Esophagus (tissue), 2 donors: ENCODE data around the gene SUPT20HL1. TPM values are rescaled to one million over a fixed set of nuclear protein-coding genes. Genes with fewer than 3 reads are reported as not detected.

Source experiments
- H3K27ac ChIP-seq, 2 donors: one replicate each; pipeline ENCODE4 v1.5.1; 2013; ENCODE audit warnings: low read depth in 2 of 2, mild to moderate bottlenecking in 2 of 2, inconsistent platforms in 1 of 2, low read length in 1 of 2, moderate library complexity in 1 of 2
- H3K27me3 ChIP-seq, 2 donors: one replicate each; pipeline ENCODE4 v1.6.1; 2013; ENCODE audit warnings: low read length in 2 of 2, control low read depth in 1 of 2, mild to moderate bottlenecking in 1 of 2; ENCODE audit not compliant: insufficient read depth in 2 of 2, control insufficient read depth in 1 of 2
- H3K36me3 ChIP-seq, 2 donors: one replicate each; pipeline ENCODE4 v1.6.1; 2013; ENCODE audit warnings: low read length in 1 of 2; ENCODE audit not compliant: control insufficient read depth in 2 of 2, insufficient read depth in 2 of 2
- H3K4me1 ChIP-seq, 2 donors: one replicate each; pipeline ENCODE4 v1.6.1; 2013; ENCODE audit warnings: low read length in 1 of 2; ENCODE audit not compliant: control insufficient read depth in 2 of 2, insufficient read depth in 2 of 2
- H3K4me3 ChIP-seq, 2 donors: one replicate each; pipeline ENCODE4 v1.5.1; 2013; ENCODE audit warnings: low read length in 2 of 2, mild to moderate bottlenecking in 2 of 2, low read depth in 1 of 2, moderate library complexity in 1 of 2
- H3K9me3 ChIP-seq, 2 donors: one replicate each; pipeline ENCODE4 v1.6.1; 2013; ENCODE audit warnings: mild to moderate bottlenecking in 2 of 2, low read depth in 1 of 2, low read length in 1 of 2, moderate library complexity in 1 of 2; ENCODE audit not compliant: control insufficient read depth in 2 of 2, insufficient read depth in 1 of 2
- WGBS, 2 donors: extraction: QIAGEN DNeasy Blood & Tissue Kit; methylation state at CpG; one replicate each; pipeline ENCODE4 v1.1.7; 2013; 5-methylcytosine and 5-hydroxymethylcytosine counted together
- polyA plus RNA-seq, 2 donors: library from polyadenylated mRNA; stranded (reverse); fragments of 200-250 nt; gene quantifications; one replicate each; pipeline ENCODE4 v1.2.3, GENCODE V29; 2013
- donor health status: healthy with polysubstance abuse.
- donor health status: Bipolar disorder and iron deficiency.

The SUPT20HL1 gene
- polyA plus RNA-seq, 2 donors: not detected

GRCh38 chrX:24332878-24333277 is 27.6 kb upstream of the SUPT20HL1 start:
- no peak overlapping the region for H3K27ac ChIP-seq
- H3K9me3 ChIP-seq: no peaks in the 10 kb centered on the region
- H3K36me3 ChIP-seq: no peaks in the 10 kb centered on the region
- no peaks in the 10 kb centered on the region for H3K4me1 ChIP-seq
- WGBS, 2 donors: 67 to 71% methylated on average over 4 of the region's 4 CpGs
- H3K27me3 ChIP-seq: no peaks in the 10 kb centered on the region
- H3K4me3 ChIP-seq: no peak overlapping the region

GRCh38 chrX:24333371-24333770 is 27.1 kb upstream of the SUPT20HL1 start:
- H3K36me3 ChIP-seq: no peaks in the 10 kb centered on the region
- H3K9me3 ChIP-seq: no peaks in the 10 kb centered on the region
- no peaks in the 10 kb centered on the region for H3K27me3 ChIP-seq
- no peak overlapping the region for H3K27ac ChIP-seq
- WGBS, 2 donors: 73 to 76% methylated on average over 1 of the region's 1 CpG
- no peak overlapping the region for H3K4me3 ChIP-seq
- no peaks in the 10 kb centered on the region for H3K4me1 ChIP-seq

GRCh38 chrX:24334461-24334860 is 26.0 kb upstream of the SUPT20HL1 start:
- no peaks in the 10 kb centered on the region for H3K4me1 ChIP-seq
- H3K36me3 ChIP-seq: no peaks in the 10 kb centered on the region
- H3K9me3 ChIP-seq: no peaks in the 10 kb centered on the region
- no peak overlapping the region for H3K27ac ChIP-seq
- no peak overlapping the region for H3K4me3 ChIP-seq
- no peaks in the 10 kb centered on the region for H3K27me3 ChIP-seq

- 64 to 67% methylated on average over 1 of the region's 1 CpG for WGBS, 2 donors
- Histone ChIP-seq H3K4me1 (no peaks in the 10 kb centered on the region), H3K4me3 (no peak overlapping the region), H3K36me3 (no peaks in the 10 kb centered on the region), H3K27me3 (no peaks in the 10 kb centered on the region), H3K27ac (no peak overlapping the region), H3K9me3 (no peaks in the 10 kb centered on the region)
Measured at GRCh38 chrX:24335871-24336270, 24.6 kb upstream of the SUPT20HL1 start.

- H3K36me3 ChIP-seq: no peaks in the 10 kb centered on the region
- no peaks in the 10 kb centered on the region for H3K27me3 ChIP-seq
- H3K27ac ChIP-seq: no peak overlapping the region
- H3K9me3 ChIP-seq: no peaks in the 10 kb centered on the region
- H3K4me1 ChIP-seq: no peaks in the 10 kb centered on the region
- H3K4me3 ChIP-seq: no peak overlapping the region
Measured at GRCh38 chrX:24339911-24340310, 20.5 kb upstream of the SUPT20HL1 start.

- Histone ChIP-seq H3K9me3 (no peaks in the 10 kb centered on the region), H3K36me3 (no peaks in the 10 kb centered on the region), H3K27me3 (no peaks in the 10 kb centered on the region), H3K27ac (no peak overlapping the region), H3K4me3 (no peak overlapping the region), H3K4me1 (no peaks in the 10 kb centered on the region)
- WGBS, 2 donors: 75 to 84% methylated on average over 2 of the region's 2 CpGs
Measured at GRCh38 chrX:24340501-24340900, 19.9 kb upstream of the SUPT20HL1 start.

GRCh38 chrX:24341795-24342194 is 18.6 kb upstream of the SUPT20HL1 start:
- Histone ChIP-seq H3K9me3 (no peaks in the 10 kb centered on the region), H3K4me3 (no peak overlapping the region), H3K27ac (no peak overlapping the region), H3K4me1 (no peaks in the 10 kb centered on the region), H3K36me3 (no peaks in the 10 kb centered on the region), H3K27me3 (no peaks in the 10 kb centered on the region)
- WGBS, 2 donors: 49 to 67% methylated on average over 1 of the region's 1 CpG

GRCh38 chrX:24343719-24344118 is 16.7 kb upstream of the SUPT20HL1 start:
- Histone ChIP-seq H3K36me3 (no peaks in the 10 kb centered on the region), H3K4me1 (no peaks in the 10 kb centered on the region), H3K9me3 (no peaks in the 10 kb centered on the region), H3K27ac (no peak overlapping the region), H3K27me3 (no peaks in the 10 kb centered on the region), H3K4me3 (no peak overlapping the region)
- WGBS, 2 donors: 74 to 83% methylated on average over 9 of the region's 9 CpGs

- Histone ChIP-seq H3K9me3 (no peaks in the 10 kb centered on the region), H3K4me3 (no peak overlapping the region), H3K27me3 (no peaks in the 10 kb centered on the region), H3K27ac (no peak overlapping the region), H3K4me1 (no peaks in the 10 kb centered on the region), H3K36me3 (no peaks in the 10 kb centered on the region)
- 33 to 49% methylated on average over 1 of the region's 1 CpG for WGBS, 2 donors
Measured at GRCh38 chrX:24347881-24348280, 12.6 kb upstream of the SUPT20HL1 start.

GRCh38 chrX:24350217-24350616 is 10.2 kb upstream of the SUPT20HL1 start:
- no peak overlapping the region for H3K4me3 ChIP-seq
- WGBS, 2 donors: 93 to 96% methylated on average over 4 of the region's 4 CpGs
- no peaks in the 10 kb centered on the region for H3K27me3 ChIP-seq
- H3K36me3 ChIP-seq: no peaks in the 10 kb centered on the region
- H3K27ac ChIP-seq: no peak overlapping the region
- no peaks in the 10 kb centered on the region for H3K9me3 ChIP-seq
- H3K4me1 ChIP-seq: no peaks in the 10 kb centered on the region
